ENCODE results near the gene KLHL26.

DNA sequence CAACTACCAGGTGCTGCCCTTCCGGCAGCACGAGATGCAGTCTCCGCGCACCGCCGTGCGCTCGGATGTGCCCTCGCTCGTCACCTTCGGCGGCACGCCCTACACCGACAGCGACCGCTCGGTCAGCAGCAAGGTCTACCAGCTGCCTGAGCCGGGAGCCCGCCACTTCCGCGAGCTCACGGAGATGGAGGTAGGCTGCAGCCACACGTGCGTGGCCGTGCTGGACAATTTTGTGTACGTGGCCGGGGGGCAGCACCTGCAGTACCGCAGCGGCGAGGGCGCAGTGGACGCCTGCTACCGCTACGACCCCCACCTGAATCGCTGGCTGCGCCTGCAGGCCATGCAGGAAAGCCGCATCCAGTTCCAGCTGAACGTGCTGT lies 31.4 kb downstream of the KLHL26 start:
- TF ChIP-seq, protein P1, sequence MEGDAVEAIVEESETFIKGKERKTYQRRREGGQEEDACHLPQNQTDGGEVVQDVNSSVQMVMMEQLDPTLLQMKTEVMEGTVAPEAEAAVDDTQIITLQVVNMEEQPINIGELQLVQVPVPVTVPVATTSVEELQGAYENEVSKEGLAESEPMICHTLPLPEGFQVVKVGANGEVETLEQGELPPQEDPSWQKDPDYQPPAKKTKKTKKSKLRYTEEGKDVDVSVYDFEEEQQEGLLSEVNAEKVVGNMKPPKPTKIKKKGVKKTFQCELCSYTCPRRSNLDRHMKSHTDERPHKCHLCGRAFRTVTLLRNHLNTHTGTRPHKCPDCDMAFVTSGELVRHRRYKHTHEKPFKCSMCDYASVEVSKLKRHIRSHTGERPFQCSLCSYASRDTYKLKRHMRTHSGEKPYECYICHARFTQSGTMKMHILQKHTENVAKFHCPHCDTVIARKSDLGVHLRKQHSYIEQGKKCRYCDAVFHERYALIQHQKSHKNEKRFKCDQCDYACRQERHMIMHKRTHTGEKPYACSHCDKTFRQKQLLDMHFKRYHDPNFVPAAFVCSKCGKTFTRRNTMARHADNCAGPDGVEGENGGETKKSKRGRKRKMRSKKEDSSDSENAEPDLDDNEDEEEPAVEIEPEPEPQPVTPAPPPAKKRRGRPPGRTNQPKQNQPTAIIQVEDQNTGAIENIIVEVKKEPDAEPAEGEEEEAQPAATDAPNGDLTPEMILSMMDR (conservative IDR thresholded peaks at IDR 0.05 in 1 of 2, IDR thresholded peaks at IDR 0.05 in 1 of 2; ENCODE audit: extremely low read depth in 1 of 2, insufficient read depth in 1 of 2, low read depth in 1 of 2, low read length in 2 of 2) = no peak
- TF ChIP-seq EZH2 (IDR thresholded peaks at IDR 0.05; ENCODE audit: borderline replicate concordance, low read length) = no peak

Measured in mammary epithelial cell (primary cell).